ENCODE data around the gene NCKAP5.
"Not testable (repeated sequence)": the region's sequence is repeated elsewhere in the genome, so short reads cannot be mapped to it uniquely, and the experiment has no call there.

NCKAP5 gene

GRCh38 chr2:132849118-132849517, 719.1 kb downstream of the NCKAP5 start:
- DNase-seq: no peak

- DNase-seq: no peak
Observed at GRCh38 chr2:132845339-132845738, 722.9 kb downstream of the NCKAP5 start.

- DNase-seq: no peak
Observed at GRCh38 chr2:132844585-132844984, 723.7 kb downstream of the NCKAP5 start.

- DNase-seq: no peak
Observed at GRCh38 chr2:132837769-132838168, 730.5 kb downstream of the NCKAP5 start.

- DNase-seq: no peak
Observed at GRCh38 chr2:132830321-132830827, 737.9 kb downstream of the NCKAP5 start.

- no peak for DNase-seq
Observed at GRCh38 chr2:132825601-132826000, 742.7 kb downstream of the NCKAP5 start.

GRCh38 chr2:132824716-132825115, 743.5 kb downstream of the NCKAP5 start:
- DNase-seq: no peak

- no peak for DNase-seq
Observed at GRCh38 chr2:132816234-132816633, 752.0 kb downstream of the NCKAP5 start.

- DNase-seq: no peak
Observed at GRCh38 chr2:132815516-132815915, 752.7 kb downstream of the NCKAP5 start.

GRCh38 chr2:132814651-132815050, 753.6 kb downstream of the NCKAP5 start:
- no peak for DNase-seq

GRCh38 chr2:132813422-132813821, 754.8 kb downstream of the NCKAP5 start:
- no peak for DNase-seq

- DNase-seq: no peak
Observed at GRCh38 chr2:132811148-132811915, 756.9 kb downstream of the NCKAP5 start.

- not testable (repeated sequence) for DNase-seq
Observed at GRCh38 chr2:132809962-132810361, 758.3 kb downstream of the NCKAP5 start.

GRCh38 chr2:132804051-132804450, 764.2 kb downstream of the NCKAP5 start:
- no peak for DNase-seq

GRCh38 chr2:132798341-132798740, 769.9 kb downstream of the NCKAP5 start:
- no peak for DNase-seq

- DNase-seq: no peak
Observed at GRCh38 chr2:132797556-132797955, 770.7 kb downstream of the NCKAP5 start.

GRCh38 chr2:132797071-132797470, 771.2 kb downstream of the NCKAP5 start:
- DNase-seq: no peak

GRCh38 chr2:132795220-132795619, 773.0 kb downstream of the NCKAP5 start:
- DNase-seq: no peak

- DNase-seq: no peak
Observed at GRCh38 chr2:132793532-132793931, 774.7 kb downstream of the NCKAP5 start.

- no peak for DNase-seq
Observed at GRCh38 chr2:132790207-132790785, 778.0 kb downstream of the NCKAP5 start.

- no peak for DNase-seq
Observed at GRCh38 chr2:132789066-132789465, 779.2 kb downstream of the NCKAP5 start.

GRCh38 chr2:132788310-132788838, 779.9 kb downstream of the NCKAP5 start:
- DNase-seq: no peak

GRCh38 chr2:132783883-132784282, 784.4 kb downstream of the NCKAP5 start:
- DNase-seq: no peak

- no peak for DNase-seq
Observed at GRCh38 chr2:132782176-132782783, 786.0 kb downstream of the NCKAP5 start.

All from DMS79 (cell line).